ENCODE results near the gene NAGA.

Gene NAGA

GRCh38 chr22:42060489-42060888 lies 10.1 kb downstream of the NAGA start:
- H3K27me3 ChIP-seq (replicated peaks): no peaks in the 10 kb centered on the region
- in situ Hi-C loops (cut with HindIII; ENCODE audit: low pct_ligation_motif_present, low sequenced_read_pairs): no loop called here
- no peak overlapping the region for H3K4me3 ChIP-seq (ENCODE audit: low read depth, low read length)
- TF ChIP-seq CTCF (IDR thresholded peaks at IDR 0.05; ENCODE audit: low read depth, low read length, missing control alignments): no peak
- DNase-seq: no peak
- no peak overlapping the region for H3K27ac ChIP-seq
- peaks cover 2% of the 10 kb centered on the region for H3K36me3 ChIP-seq (replicated peaks)

DNA sequence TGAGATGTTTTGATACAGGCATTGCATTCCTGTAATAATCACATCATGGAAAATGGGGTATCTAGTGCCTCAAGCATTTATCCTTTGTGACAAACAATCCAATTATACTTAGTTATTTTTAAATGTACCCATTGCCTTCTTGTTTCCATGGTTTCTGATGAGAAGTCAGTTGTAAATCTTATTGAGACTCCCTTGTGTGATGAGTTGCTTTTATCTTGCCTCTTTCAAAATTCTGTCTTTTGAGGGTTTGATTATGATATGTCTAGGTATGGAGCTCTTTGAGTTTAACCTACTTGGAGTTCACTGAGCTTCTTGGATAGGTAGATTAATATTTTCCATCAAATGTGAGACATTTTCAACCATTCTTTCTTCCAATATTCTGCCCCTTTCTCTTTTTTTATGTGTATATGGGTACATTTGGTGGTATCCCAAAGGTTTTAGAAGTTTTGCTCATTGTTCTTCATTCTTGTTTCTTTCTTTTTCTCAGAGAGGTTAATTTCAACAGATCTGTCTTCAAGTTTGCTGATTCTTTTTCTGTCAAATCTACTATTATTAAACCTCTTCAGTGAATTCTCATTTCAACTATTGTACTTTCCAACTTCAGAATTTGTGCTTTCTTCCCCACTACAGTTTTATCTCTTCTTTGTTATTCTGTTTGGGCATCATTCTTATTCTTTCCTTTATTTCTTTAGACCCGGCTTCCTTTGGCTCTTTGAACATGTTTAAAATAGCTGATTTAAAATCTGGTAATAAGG lies 13.7 kb downstream of the NAGA start:
- no peak overlapping the region for H3K27ac ChIP-seq
- no peak for DNase-seq
- H3K36me3 ChIP-seq (replicated peaks): peaks cover 2% of the 10 kb centered on the region
- H3K27me3 ChIP-seq (replicated peaks): no peaks in the 10 kb centered on the region
- H3K4me3 ChIP-seq (ENCODE audit: low read depth, low read length): no peak overlapping the region
- in situ Hi-C loops (cut with HindIII; ENCODE audit: low pct_ligation_motif_present, low sequenced_read_pairs): no loop called here
- no peak for TF ChIP-seq CTCF (IDR thresholded peaks at IDR 0.05; ENCODE audit: low read depth, low read length, missing control alignments)

GRCh38 chr22:42052765-42053164 lies 17.8 kb downstream of the NAGA start:
- no peak for TF ChIP-seq CTCF (IDR thresholded peaks at IDR 0.05; ENCODE audit: low read depth, low read length, missing control alignments)
- H3K27ac ChIP-seq: no peak overlapping the region
- no peak overlapping the region for H3K4me3 ChIP-seq (ENCODE audit: low read depth, low read length)
- in situ Hi-C loops (cut with HindIII; ENCODE audit: low pct_ligation_motif_present, low sequenced_read_pairs): no loop called here
- no peaks in the 10 kb centered on the region for H3K36me3 ChIP-seq (replicated peaks)
- no peaks in the 10 kb centered on the region for H3K27me3 ChIP-seq (replicated peaks)
- no peak for DNase-seq

GRCh38 chr22:42050641-42051180 lies 19.9 kb downstream of the NAGA start:
- in situ Hi-C loops (cut with HindIII; ENCODE audit: low pct_ligation_motif_present, low sequenced_read_pairs): no loop called here
- no peaks in the 10 kb centered on the region for H3K27me3 ChIP-seq (replicated peaks)
- TF ChIP-seq CTCF (IDR thresholded peaks at IDR 0.05; ENCODE audit: low read depth, low read length, missing control alignments): no peak
- H3K36me3 ChIP-seq (replicated peaks): no peaks in the 10 kb centered on the region
- H3K4me3 ChIP-seq (ENCODE audit: low read depth, low read length): no peak overlapping the region
- no peak overlapping the region for H3K27ac ChIP-seq
- no peak for DNase-seq

- Histone ChIP-seq H3K27me3 (replicated peaks) (no peaks in the 10 kb centered on the region), H3K27ac (no peak overlapping the region), H3K4me3 (ENCODE audit: low read depth, low read length) (no peak overlapping the region), H3K36me3 (replicated peaks) (no peaks in the 10 kb centered on the region)
- DNase-seq: no peak
- in situ Hi-C loops (cut with HindIII; ENCODE audit: low pct_ligation_motif_present, low sequenced_read_pairs): no loop called here
- TF ChIP-seq CTCF (IDR thresholded peaks at IDR 0.05; ENCODE audit: low read depth, low read length, missing control alignments): no peak
These were observed 28.8 kb downstream of the NAGA start for GRCh38 chr22:42041784-42042183.

DNA sequence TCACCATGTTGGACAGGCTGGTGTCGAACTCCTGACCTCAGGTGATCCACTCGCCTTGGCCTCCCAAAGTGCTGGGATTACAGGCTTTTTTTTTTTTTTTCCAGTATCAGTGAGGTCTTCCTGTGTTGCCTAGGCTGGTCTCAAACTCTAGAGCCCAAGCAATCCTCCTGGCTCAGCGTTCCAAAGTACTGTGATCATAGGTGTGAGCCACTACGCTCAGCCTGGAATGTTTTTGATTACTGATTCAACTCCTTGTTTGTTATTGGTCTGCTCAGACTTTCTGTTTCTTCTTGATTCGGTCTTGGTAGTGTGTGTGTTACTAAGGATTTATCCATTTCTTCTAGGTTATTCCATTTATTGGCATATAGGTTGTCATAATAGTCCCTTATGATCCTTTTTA lies 31.3 kb downstream of the NAGA start:
- Histone ChIP-seq H3K4me3 (ENCODE audit: low read depth, low read length) (no peak overlapping the region), H3K36me3 (replicated peaks) (no peaks in the 10 kb centered on the region), H3K27me3 (replicated peaks) (no peaks in the 10 kb centered on the region), H3K27ac (no peak overlapping the region)
- no peak for TF ChIP-seq CTCF (IDR thresholded peaks at IDR 0.05; ENCODE audit: low read depth, low read length, missing control alignments)
- DNase-seq: no peak
- in situ Hi-C loops (cut with HindIII; ENCODE audit: low pct_ligation_motif_present, low sequenced_read_pairs): no loop called here
